ENCODE measurements around the gene CFAP61.
"Not testable (repeated sequence)": the region's sequence is repeated elsewhere in the genome, so short reads cannot be mapped to it uniquely, and the experiment has no call there.

Gene CFAP61

GRCh38 chr20:20052074-20052970, at the start of gene CFAP61, which contains the start of gene CRNKL1:
Gene CFAP61 (plus strand): TSS chr20:20052532. CDS start chr20:20056654, 4,122 bp downstream.
Gene CRNKL1 (minus strand): TSS chr20:20052466. CDS start chr20:20052342, 124 bp downstream.
- H3K9me3 ChIP-seq (ENCODE audit: severe bottlenecking), result no peaks in the 10 kb centered on the region
- peak within 1 kb of the TSS; percentile 81 for H3K4me3 ChIP-seq (ENCODE audit: low read depth, low read length)
- no peaks in the 10 kb centered on the region for H3K27me3 ChIP-seq (ENCODE audit: insufficient read depth, low read depth, severe bottlenecking)
- 0 out of 2 replicates have a peak, but pooled peaks have one; percentile 7 for TF ChIP-seq CTCF (IDR thresholded peaks at IDR 0.05; ENCODE audit: low read depth, low read length)
- peak within 1 kb of the TSS; percentile 72 for H3K27ac ChIP-seq
- peaks cover 32% of the 10 kb centered on the region for H3K36me3 ChIP-seq
- peak; percentile 97 for DNase-seq

- no peaks in the 10 kb centered on the region for H3K9me3 ChIP-seq (ENCODE audit: severe bottlenecking)
- no peaks in the 10 kb centered on the region for H3K36me3 ChIP-seq
- H3K4me3 ChIP-seq (ENCODE audit: low read depth, low read length), result no peak overlapping the region
- no peak for DNase-seq
- no peaks in the 10 kb centered on the region for H3K27me3 ChIP-seq (ENCODE audit: insufficient read depth, low read depth, severe bottlenecking)
- TF ChIP-seq CTCF (IDR thresholded peaks at IDR 0.05; ENCODE audit: low read depth, low read length), result no peak
- no peak overlapping the region for H3K27ac ChIP-seq
Observed at GRCh38 chr20:20003031-20003954, 49.0 kb upstream of the CFAP61 start.

- H3K36me3 ChIP-seq; H3K9me3 ChIP-seq (ENCODE audit: severe bottlenecking); H3K4me3 ChIP-seq (ENCODE audit: low read depth, low read length); DNase-seq; H3K27me3 ChIP-seq (ENCODE audit: insufficient read depth, low read depth, severe bottlenecking); H3K27ac ChIP-seq: not testable (repeated sequence)
Observed at GRCh38 chr20:20003955-20004322, 48.4 kb upstream of the CFAP61 start.

GRCh38 chr20:20005342-20005741, 47.0 kb upstream of the CFAP61 start:
- Histone ChIP-seq H3K4me3 (ENCODE audit: low read depth, low read length) (no peak overlapping the region), H3K36me3 (no peaks in the 10 kb centered on the region), H3K27me3 (ENCODE audit: insufficient read depth, low read depth, severe bottlenecking) (no peaks in the 10 kb centered on the region), H3K9me3 (ENCODE audit: severe bottlenecking) (no peaks in the 10 kb centered on the region), H3K27ac (no peak overlapping the region)
- DNase-seq, result no peak
- no peak for TF ChIP-seq CTCF (IDR thresholded peaks at IDR 0.05; ENCODE audit: low read depth, low read length)

GRCh38 chr20:20009784-20010253, 42.5 kb upstream of the CFAP61 start:
- TF ChIP-seq CTCF (IDR thresholded peaks at IDR 0.05; ENCODE audit: low read depth, low read length), result no peak
- H3K36me3 ChIP-seq, result no peaks in the 10 kb centered on the region
- H3K27me3 ChIP-seq (ENCODE audit: insufficient read depth, low read depth, severe bottlenecking), result no peaks in the 10 kb centered on the region
- H3K4me3 ChIP-seq (ENCODE audit: low read depth, low read length), result no peak overlapping the region
- no peak overlapping the region for H3K27ac ChIP-seq
- no peaks in the 10 kb centered on the region for H3K9me3 ChIP-seq (ENCODE audit: severe bottlenecking)
- DNase-seq, result no peak
